Left forelimb (tissue), 1 donor: ENCODE results near the gene MFN1.
"Not testable (repeated sequence)": the region's sequence is repeated elsewhere in the genome, so short reads cannot be mapped to it uniquely, and the experiment has no call there.

Experiments
- DNase-seq: peaks from one replicate; pipeline ENCODE4 v3.0.0-alpha.2; 2018; ENCODE audit warnings: low spot score

MFN1 gene

GRCh38 chr3:179347345-179348194, at the start of gene MFN1:
TSS of gene MFN1 (plus strand) at chr3:179347709. CDS start at chr3:179348852, 1,143 bp downstream.
- peak; percentile 95 for DNase-seq

- no peak for DNase-seq
Measured at GRCh38 chr3:179297971-179298725, 49.4 kb upstream of the MFN1 start.

DNA sequence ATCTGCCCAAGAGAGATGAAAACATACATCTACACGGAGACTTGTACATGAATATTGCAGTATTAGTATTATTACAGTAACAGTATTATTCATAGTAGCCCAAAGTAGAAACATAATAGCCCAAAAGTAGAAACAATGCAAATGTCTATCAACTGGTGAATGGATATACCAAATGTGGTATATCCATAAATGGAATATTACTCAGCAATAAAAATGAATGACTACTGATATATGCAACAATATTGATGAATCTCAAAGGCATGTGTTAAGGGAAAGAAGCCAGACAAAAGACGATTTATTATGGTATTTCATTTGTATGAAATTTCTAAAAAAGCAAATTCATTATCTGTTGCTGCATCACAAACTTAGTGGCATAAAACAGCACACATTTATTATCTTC, 48.2 kb upstream of the MFN1 start:
- no peak for DNase-seq

DNA sequence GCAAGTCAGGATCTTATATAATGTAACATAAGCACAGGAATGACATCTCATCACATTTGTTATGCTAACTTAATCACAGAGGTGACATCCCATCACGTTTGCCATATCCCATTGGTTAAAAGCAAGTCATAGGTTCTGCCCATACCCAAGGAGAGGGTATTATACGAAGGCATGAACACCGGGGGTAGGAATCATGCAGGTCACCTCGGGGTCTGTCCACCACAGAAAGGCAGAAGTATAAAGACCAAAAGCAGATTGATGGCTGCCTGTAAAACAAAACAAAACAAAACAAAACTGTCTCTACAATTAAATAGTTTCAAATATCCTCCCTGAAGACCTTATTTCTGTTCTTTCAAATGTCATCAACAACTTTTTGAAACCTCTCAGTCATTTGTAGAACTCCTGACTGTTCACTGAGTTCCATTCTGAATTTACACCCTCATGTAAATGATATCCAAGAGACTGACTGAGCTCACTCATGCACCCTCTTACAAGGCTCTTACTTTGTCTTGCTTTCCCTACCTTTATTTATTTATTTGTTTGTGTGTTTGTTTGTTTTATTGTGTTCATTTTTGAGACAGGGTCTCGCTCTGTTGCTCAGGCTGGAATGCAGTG, 47.4 kb upstream of the MFN1 start:
- DNase-seq = no peak

DNA sequence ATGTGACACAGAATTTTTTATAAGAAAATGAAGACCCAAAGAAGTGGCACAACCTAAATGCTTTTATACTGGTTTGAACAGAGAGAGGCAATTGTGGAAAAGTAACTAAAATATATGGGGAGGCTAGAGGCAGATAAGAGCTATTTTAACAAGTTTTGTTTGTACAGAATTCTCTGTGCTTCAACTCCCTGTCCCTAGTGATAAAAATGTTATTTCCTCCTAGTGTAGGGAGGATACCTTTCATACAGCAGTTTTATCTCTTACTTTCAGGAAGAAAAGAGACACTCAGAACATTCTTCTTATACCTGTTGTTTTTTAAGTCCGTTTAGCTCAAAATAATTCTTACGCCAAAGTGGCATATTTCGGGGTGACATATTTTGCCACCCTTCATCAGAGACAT, 45.9 kb upstream of the MFN1 start:
- DNase-seq = no peak

DNA sequence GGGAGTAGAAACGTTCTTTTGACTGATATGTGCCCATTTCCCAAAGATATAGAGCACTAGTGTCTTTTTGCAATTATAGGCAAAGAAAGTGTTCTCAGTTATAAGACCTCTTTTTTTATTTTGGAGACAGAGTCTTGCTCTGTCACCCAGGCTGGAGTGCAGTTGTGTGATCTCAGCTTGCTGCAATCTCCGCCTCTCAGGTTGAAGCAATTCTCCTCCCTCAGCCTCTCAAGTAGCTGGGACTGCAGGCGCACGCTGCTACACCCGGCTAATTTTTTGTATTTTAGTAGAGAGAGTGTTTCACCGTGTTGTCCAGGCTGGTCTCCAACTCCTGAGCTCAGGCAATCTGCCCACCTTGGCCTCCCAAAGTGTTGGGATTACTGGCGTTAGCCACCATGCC, 45.4 kb upstream of the MFN1 start:
- no peak for DNase-seq

DNA sequence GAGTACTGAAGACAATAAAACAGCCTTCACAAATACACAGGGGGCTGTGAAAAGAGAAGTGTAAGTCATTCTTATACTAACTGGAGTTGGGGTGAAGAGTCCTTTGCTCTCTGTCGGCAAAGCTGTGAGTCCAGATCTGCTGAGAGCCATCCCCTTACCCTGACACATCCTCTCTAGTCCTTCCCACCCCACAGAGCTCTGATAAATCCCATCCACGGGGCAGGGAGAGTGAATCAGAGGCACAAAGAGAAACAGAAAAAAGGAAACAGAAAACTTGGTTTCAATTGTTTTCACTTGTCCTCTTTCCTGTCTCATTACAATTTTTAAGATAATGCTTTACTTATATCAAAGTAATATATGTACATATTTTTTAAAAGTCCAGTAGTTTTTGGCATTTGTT, 42.9 kb upstream of the MFN1 start:
- DNase-seq = no peak

GRCh38 chr3:179307362-179307761, 40.1 kb upstream of the MFN1 start:
- not testable (repeated sequence) for DNase-seq

- DNase-seq = no peak
Measured at GRCh38 chr3:179308001-179308400, 39.5 kb upstream of the MFN1 start.

DNA sequence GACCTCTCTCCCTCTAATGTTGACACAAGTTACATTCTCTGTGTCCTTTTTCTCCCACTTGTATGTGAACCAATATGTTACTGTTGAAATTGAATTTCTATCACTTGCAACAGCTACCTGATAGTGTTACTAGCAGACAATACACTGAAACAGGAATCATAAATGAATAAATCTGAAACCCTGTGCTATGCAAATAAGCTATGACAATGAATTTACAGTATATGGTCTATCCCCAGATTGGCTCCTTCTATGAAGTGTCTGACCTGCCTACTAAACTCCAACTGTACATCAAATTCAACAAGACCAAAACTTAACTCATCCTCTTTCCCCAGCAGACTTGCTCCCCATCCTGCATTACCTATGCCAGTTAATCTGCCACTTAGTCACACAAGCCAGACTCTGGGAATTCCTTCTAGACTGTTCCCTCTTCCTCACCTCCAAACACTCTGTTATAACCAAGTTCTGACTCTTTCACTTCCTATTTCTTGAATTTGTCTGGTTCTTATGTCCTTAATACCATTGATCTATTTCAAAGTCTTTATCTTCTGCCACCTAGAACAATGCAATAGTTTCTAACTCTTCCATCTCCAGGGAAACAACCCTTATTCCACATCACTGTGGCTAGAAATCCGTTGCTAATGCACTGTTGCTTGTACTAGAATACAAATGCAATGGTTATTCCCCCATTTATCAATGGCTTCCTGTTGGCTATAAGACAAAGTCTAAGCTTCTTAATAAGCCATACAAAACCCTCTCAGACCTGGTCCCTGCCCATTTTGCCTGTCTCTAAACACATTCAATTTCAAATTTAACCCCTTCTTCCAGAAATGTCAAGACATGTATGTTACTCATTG, 38.1 kb upstream of the MFN1 start:
- DNase-seq = no peak

DNA sequence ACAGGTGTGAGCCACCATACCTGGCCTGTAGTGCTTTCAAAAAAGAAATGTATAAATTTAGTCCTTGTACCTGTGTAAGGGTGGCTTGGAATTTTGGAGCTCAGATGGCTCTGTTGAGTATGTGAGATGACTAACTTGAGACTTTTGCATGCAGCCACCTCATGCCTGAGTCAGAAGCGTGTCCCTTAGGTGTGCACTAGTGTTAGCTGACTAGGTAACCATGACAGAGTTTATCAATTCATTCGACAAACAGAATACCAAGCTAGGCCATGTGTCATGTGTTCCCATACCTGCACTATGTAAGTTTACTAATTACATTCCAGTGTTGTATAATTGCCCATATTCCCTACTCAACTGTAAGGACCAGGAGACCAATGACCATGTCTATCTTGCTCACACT, 28.6 kb upstream of the MFN1 start:
- no peak for DNase-seq

- no peak for DNase-seq
Measured at GRCh38 chr3:179321668-179322285, 25.7 kb upstream of the MFN1 start.

- DNase-seq = peak; percentile 91
Measured at GRCh38 chr3:179322286-179323196, 25.0 kb upstream of the MFN1 start, which contains the start of gene ZNF639. TSS of gene ZNF639 (plus strand) at chr3:179323031. CDS start at chr3:179328294, 5,263 bp downstream.

GRCh38 chr3:179323197-179324110, 24.1 kb upstream of the MFN1 start:
- peak; percentile 84 for DNase-seq

- no peak for DNase-seq
Measured at GRCh38 chr3:179324270-179324754, 23.2 kb upstream of the MFN1 start.

DNA sequence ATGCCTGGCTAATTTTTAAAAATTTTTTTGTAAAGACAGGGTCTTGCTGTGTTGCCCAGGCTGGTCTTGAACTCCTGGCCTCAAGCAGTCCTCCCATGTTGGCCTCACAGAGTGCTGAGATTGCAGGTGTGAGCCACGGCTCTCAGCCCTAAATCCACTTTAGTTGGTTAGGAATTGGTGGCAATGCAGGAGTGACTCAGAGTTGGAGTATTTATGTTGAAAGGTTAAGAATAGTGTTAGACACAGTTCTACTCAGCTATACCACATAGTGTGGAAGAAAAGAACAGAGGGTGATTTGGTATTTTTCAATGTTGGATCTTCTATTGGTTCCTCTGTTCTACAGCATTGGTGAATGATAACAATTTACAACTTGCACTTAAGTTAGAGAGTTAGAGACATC, 17.1 kb upstream of the MFN1 start:
- no peak for DNase-seq

- no peak for DNase-seq
Measured at GRCh38 chr3:179332240-179332639, 15.3 kb upstream of the MFN1 start.

- no peak for DNase-seq
Measured at GRCh38 chr3:179333084-179333483, 14.4 kb upstream of the MFN1 start.

DNA sequence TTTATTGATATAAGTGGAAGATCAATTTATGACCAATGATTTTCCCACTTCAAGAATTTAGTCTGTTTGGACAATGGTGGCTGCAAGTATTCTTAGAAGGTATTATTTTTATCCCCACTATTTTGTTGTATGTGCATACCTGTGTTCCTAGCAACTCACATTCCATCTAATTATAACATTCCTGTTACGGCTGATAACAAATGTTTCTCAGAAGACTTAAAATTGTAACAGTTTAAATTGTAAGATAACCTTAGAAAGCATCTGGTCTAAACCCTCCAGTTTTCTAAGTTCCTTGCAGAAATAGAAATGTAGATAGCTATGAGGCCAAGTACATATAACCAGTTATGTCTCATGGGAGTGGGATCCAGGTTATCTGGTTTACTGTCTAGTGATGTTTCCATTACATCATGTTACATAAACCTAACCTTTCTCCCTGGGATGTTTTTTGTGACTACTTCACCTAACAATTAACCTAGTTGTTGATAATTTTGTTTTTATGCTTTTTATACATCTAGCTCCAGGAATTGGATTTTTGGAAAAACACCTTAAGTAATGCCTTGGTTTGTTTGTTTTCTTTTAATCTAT, 11.1 kb upstream of the MFN1 start:
- no peak for DNase-seq
